ENCODE data around the gene SRSF2.
"Not testable (repeated sequence)": the region's sequence is repeated elsewhere in the genome, so short reads cannot be mapped to it uniquely, and the experiment has no call there.

Gene SRSF2

GRCh38 chr17:76715496-76715830, 21.7 kb downstream of the SRSF2 start:
- H2BK120ac ChIP-seq (ENCODE audit: low read depth, low read length): no peak overlapping the region
- no peaks in the 10 kb centered on the region for H3K79me1 ChIP-seq (ENCODE audit: low read length)
- no peak overlapping the region for H4K5ac ChIP-seq (ENCODE audit: low read length)
- no peak overlapping the region for H2AK5ac ChIP-seq (ENCODE audit: low read length)
- H3K36me3 ChIP-seq (ENCODE audit: control insufficient read depth, insufficient read depth, low read length): peaks cover 17% of the 10 kb centered on the region
- no peak overlapping the region for H3K56ac ChIP-seq (ENCODE audit: low read length)
- H3K27me3 ChIP-seq (ENCODE audit: insufficient read depth, low read length, poor library complexity): no peaks in the 10 kb centered on the region
- no peak for DNase-seq
- no peak overlapping the region for H4K8ac ChIP-seq (ENCODE audit: low read depth, low read length)
- H3K18ac ChIP-seq (ENCODE audit: low read length): no peak overlapping the region
- no CpG with 5 or more reads among the region's 2 CpGs for WGBS (ENCODE audit: extremely low coverage, insufficient coverage, low lambda C conversion rate)
- no peak overlapping the region for H3K27ac ChIP-seq (ENCODE audit: low read depth, low read length)
- H2BK5ac ChIP-seq (ENCODE audit: low read length): no peak overlapping the region
- no peaks in the 10 kb centered on the region for H3K4me1 ChIP-seq (ENCODE audit: control insufficient read depth, low read depth, low read length)
- no peak overlapping the region for H3K4ac ChIP-seq (ENCODE audit: low read depth, low read length)
- no peak overlapping the region for H3K9ac ChIP-seq (ENCODE audit: low read length)
- H2BK15ac ChIP-seq (replicated peaks; ENCODE audit: low read depth): no peak overlapping the region
- H3K79me2 ChIP-seq (ENCODE audit: control insufficient read depth, insufficient read depth, low read length): no peaks in the 10 kb centered on the region
- H3K4me2 ChIP-seq (ENCODE audit: low read length): no peak overlapping the region
- H3K4me3 ChIP-seq (ENCODE audit: low read length): no peak overlapping the region
- no peak overlapping the region for H3K23ac ChIP-seq (ENCODE audit: low read length)

DNA sequence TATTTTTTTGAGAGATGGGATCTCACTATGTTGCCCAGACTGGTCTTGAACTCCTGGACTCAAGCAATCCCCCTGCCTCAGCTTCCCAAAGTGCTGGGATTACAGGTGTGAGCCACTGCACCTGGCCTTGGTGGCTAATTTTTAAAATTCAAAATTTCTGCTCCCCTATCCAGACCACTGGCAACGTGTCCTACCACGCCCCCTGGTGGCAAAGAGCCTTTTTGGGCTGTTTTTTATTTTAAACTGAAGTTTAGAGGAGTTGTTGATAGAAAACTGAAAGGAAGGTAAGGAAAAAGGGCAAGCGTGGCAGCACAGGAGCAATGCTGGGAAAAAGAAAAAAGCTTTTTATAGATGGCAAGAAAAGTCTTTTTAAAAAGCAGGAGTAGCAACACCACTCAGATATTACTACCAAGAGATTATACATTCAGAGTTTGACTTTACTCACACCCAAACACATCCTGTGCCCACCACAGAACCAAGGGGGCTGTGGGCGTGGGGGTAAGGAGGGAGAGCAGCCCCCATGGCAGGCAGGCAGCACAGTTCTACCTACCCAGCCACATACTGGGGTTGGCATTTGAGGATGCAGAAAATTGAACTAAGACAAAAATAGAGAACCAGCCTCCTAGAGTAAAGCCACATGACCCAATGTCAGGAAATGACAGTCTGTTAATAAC, 22.2 kb downstream of the SRSF2 start:
- Histone ChIP-seq H3K4ac (ENCODE audit: low read depth, low read length) (no peak overlapping the region), H3K18ac (ENCODE audit: low read length) (no peak overlapping the region), H2BK5ac (ENCODE audit: low read length) (no peak overlapping the region), H3K9ac (ENCODE audit: low read length) (no peak overlapping the region), H3K4me2 (ENCODE audit: low read length) (no peak overlapping the region), H3K36me3 (ENCODE audit: control insufficient read depth, insufficient read depth, low read length) (peaks cover 12% of the 10 kb centered on the region), H3K79me1 (ENCODE audit: low read length) (no peaks in the 10 kb centered on the region), H3K4me3 (ENCODE audit: low read length) (no peak overlapping the region), H3K27me3 (ENCODE audit: insufficient read depth, low read length, poor library complexity) (no peaks in the 10 kb centered on the region), H2BK120ac (ENCODE audit: low read depth, low read length) (no peak overlapping the region), H3K56ac (ENCODE audit: low read length) (no peak overlapping the region), H2AK5ac (ENCODE audit: low read length) (no peak overlapping the region), H2BK15ac (replicated peaks; ENCODE audit: low read depth) (no peak overlapping the region), H3K4me1 (ENCODE audit: control insufficient read depth, low read depth, low read length) (no peaks in the 10 kb centered on the region), H4K8ac (ENCODE audit: low read depth, low read length) (no peak overlapping the region), H3K79me2 (ENCODE audit: control insufficient read depth, insufficient read depth, low read length) (no peaks in the 10 kb centered on the region), H3K27ac (ENCODE audit: low read depth, low read length) (no peak overlapping the region), H3K23ac (ENCODE audit: low read length) (no peak overlapping the region), H4K5ac (ENCODE audit: low read length) (no peak overlapping the region)
- DNase-seq: peak; percentile 48
- WGBS (ENCODE audit: extremely low coverage, insufficient coverage, low lambda C conversion rate): no CpG with 5 or more reads among the region's 4 CpGs

GRCh38 chr17:76714336-76714735, 22.8 kb downstream of the SRSF2 start:
- no peak overlapping the region for H3K4ac ChIP-seq (ENCODE audit: low read depth, low read length)
- DNase-seq: no peak
- no CpG with 5 or more reads among the region's 5 CpGs for WGBS (ENCODE audit: extremely low coverage, insufficient coverage, low lambda C conversion rate)
- H3K23ac ChIP-seq (ENCODE audit: low read length): no peak overlapping the region
- H3K4me2 ChIP-seq (ENCODE audit: low read length): no peak overlapping the region
- H3K79me1 ChIP-seq (ENCODE audit: low read length): no peaks in the 10 kb centered on the region
- H3K27me3 ChIP-seq (ENCODE audit: insufficient read depth, low read length, poor library complexity): peaks cover 3% of the 10 kb centered on the region
- no peak overlapping the region for H3K4me3 ChIP-seq (ENCODE audit: low read length)
- H3K56ac ChIP-seq (ENCODE audit: low read length): no peak overlapping the region
- H3K18ac ChIP-seq (ENCODE audit: low read length): no peak overlapping the region
- H2BK120ac ChIP-seq (ENCODE audit: low read depth, low read length): no peak overlapping the region
- H3K79me2 ChIP-seq (ENCODE audit: control insufficient read depth, insufficient read depth, low read length): no peaks in the 10 kb centered on the region
- peaks cover 11% of the 10 kb centered on the region for H3K36me3 ChIP-seq (ENCODE audit: control insufficient read depth, insufficient read depth, low read length)
- H3K9ac ChIP-seq (ENCODE audit: low read length): no peak overlapping the region
- H3K27ac ChIP-seq (ENCODE audit: low read depth, low read length): no peak overlapping the region
- H2AK5ac ChIP-seq (ENCODE audit: low read length): no peak overlapping the region
- peaks cover 5% of the 10 kb centered on the region for H3K4me1 ChIP-seq (ENCODE audit: control insufficient read depth, low read depth, low read length)
- H4K8ac ChIP-seq (ENCODE audit: low read depth, low read length): no peak overlapping the region
- H2BK5ac ChIP-seq (ENCODE audit: low read length): no peak overlapping the region
- no peak overlapping the region for H4K5ac ChIP-seq (ENCODE audit: low read length)
- H2BK15ac ChIP-seq (replicated peaks; ENCODE audit: low read depth): no peak overlapping the region

DNA sequence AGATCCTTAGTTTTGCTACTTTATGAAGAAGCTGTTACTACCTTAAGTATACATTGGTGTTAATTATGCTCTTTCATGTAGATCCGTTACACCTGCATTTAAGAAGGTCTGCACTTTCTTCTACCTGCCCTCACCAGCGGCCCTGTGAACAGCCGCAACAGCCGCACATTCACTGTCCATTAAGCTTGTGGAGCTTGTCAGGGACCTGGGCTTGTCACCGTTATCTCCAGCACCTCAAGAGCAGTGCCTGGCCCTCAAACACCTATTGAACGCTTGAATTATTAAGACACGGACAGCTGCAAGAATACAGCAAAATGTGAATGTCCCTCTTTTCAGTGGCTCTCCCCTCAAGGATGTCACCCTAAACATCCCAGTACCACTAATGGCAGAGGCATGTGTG, 23.4 kb downstream of the SRSF2 start:
- no CpG with 5 or more reads among the region's 7 CpGs for WGBS (ENCODE audit: extremely low coverage, insufficient coverage, low lambda C conversion rate)
- no peak overlapping the region for H3K56ac ChIP-seq (ENCODE audit: low read length)
- peaks cover 3% of the 10 kb centered on the region for H3K27me3 ChIP-seq (ENCODE audit: insufficient read depth, low read length, poor library complexity)
- no peak overlapping the region for H3K9ac ChIP-seq (ENCODE audit: low read length)
- H3K4ac ChIP-seq (ENCODE audit: low read depth, low read length): no peak overlapping the region
- H3K4me3 ChIP-seq (ENCODE audit: low read length): no peak overlapping the region
- H3K4me1 ChIP-seq (ENCODE audit: control insufficient read depth, low read depth, low read length): peaks cover 5% of the 10 kb centered on the region
- H3K27ac ChIP-seq (ENCODE audit: low read depth, low read length): no peak overlapping the region
- no peak overlapping the region for H3K18ac ChIP-seq (ENCODE audit: low read length)
- no peak overlapping the region for H3K23ac ChIP-seq (ENCODE audit: low read length)
- no peak overlapping the region for H2BK5ac ChIP-seq (ENCODE audit: low read length)
- H3K79me1 ChIP-seq (ENCODE audit: low read length): no peaks in the 10 kb centered on the region
- no peak overlapping the region for H3K4me2 ChIP-seq (ENCODE audit: low read length)
- H3K36me3 ChIP-seq (ENCODE audit: control insufficient read depth, insufficient read depth, low read length): peaks cover 10% of the 10 kb centered on the region
- H3K79me2 ChIP-seq (ENCODE audit: control insufficient read depth, insufficient read depth, low read length): no peaks in the 10 kb centered on the region
- no peak overlapping the region for H2AK5ac ChIP-seq (ENCODE audit: low read length)
- H4K8ac ChIP-seq (ENCODE audit: low read depth, low read length): no peak overlapping the region
- no peak overlapping the region for H2BK15ac ChIP-seq (replicated peaks; ENCODE audit: low read depth)
- H4K5ac ChIP-seq (ENCODE audit: low read length): no peak overlapping the region
- DNase-seq: no peak
- no peak overlapping the region for H2BK120ac ChIP-seq (ENCODE audit: low read depth, low read length)

DNA sequence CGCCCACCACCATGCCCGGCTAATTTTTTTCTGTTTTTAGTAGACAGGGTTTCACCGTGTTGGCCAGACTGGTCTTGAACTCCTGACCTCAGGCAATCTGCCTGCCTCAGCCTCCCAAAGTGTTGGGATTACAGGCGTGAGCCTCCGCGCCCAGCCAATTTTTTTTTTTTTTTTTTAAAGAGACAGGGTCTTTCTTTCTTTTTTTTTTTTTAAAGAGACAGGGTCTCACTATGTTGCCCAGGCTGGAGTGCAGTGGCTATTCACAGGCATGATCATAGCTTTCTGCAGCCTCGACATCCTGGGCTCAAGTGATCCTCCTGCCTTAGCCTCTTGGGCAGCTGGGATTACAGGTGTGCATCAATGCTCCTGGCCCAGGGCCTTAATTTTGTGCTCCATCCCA, 24.8 kb downstream of the SRSF2 start:
- H3K4me2 ChIP-seq (ENCODE audit: low read length); H3K4ac ChIP-seq (ENCODE audit: low read depth, low read length); H4K8ac ChIP-seq (ENCODE audit: low read depth, low read length); H3K18ac ChIP-seq (ENCODE audit: low read length); H3K9ac ChIP-seq (ENCODE audit: low read length); H2AK5ac ChIP-seq (ENCODE audit: low read length); H2BK120ac ChIP-seq (ENCODE audit: low read depth, low read length); H3K56ac ChIP-seq (ENCODE audit: low read length); H3K79me1 ChIP-seq (ENCODE audit: low read length); H2BK5ac ChIP-seq (ENCODE audit: low read length); H3K23ac ChIP-seq (ENCODE audit: low read length); H4K5ac ChIP-seq (ENCODE audit: low read length); H2BK15ac ChIP-seq (replicated peaks; ENCODE audit: low read depth); H3K27ac ChIP-seq (ENCODE audit: low read depth, low read length); H3K4me3 ChIP-seq (ENCODE audit: low read length); H3K36me3 ChIP-seq (ENCODE audit: control insufficient read depth, insufficient read depth, low read length); DNase-seq; H3K27me3 ChIP-seq (ENCODE audit: insufficient read depth, low read length, poor library complexity); H3K79me2 ChIP-seq (ENCODE audit: control insufficient read depth, insufficient read depth, low read length): not testable (repeated sequence)
- H3K4me1 ChIP-seq (ENCODE audit: control insufficient read depth, low read depth, low read length): peaks cover 10% of the 10 kb centered on the region
- WGBS (ENCODE audit: extremely low coverage, insufficient coverage, low lambda C conversion rate): no CpG with 5 or more reads among the region's 7 CpGs

All from mesendoderm (in vitro differentiated cells).